Endometrium (tissue), 2 donors: ENCODE results near the gene ZBTB42.

ENCODE experiments used
- FAIRE-seq: peaks from 2 replicates; lab custom pipeline; 2012; peaks lifted over from hg19 to GRCh38; lab: Jason Lieb, UNC
- donor health status: control.
- donor health status: control.

ZBTB42 gene

DNA sequence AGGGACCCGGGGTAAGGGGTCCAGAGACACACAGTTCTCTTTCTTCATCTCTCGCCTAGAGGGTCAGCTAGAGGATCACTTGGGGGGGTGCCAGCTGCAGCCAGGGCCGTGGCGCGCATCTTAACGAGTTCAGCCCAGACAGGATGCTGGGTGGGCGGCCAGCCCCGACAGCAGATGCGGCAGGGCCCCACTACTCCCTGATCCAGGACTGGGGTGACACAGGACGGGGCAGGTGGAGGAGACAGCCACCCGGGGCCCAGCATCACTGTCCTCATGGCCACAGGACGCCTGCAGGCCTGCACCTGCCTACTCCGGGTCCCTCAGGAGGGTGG lies 18.1 kb upstream of the ZBTB42 start:
- no peak for FAIRE-seq

DNA sequence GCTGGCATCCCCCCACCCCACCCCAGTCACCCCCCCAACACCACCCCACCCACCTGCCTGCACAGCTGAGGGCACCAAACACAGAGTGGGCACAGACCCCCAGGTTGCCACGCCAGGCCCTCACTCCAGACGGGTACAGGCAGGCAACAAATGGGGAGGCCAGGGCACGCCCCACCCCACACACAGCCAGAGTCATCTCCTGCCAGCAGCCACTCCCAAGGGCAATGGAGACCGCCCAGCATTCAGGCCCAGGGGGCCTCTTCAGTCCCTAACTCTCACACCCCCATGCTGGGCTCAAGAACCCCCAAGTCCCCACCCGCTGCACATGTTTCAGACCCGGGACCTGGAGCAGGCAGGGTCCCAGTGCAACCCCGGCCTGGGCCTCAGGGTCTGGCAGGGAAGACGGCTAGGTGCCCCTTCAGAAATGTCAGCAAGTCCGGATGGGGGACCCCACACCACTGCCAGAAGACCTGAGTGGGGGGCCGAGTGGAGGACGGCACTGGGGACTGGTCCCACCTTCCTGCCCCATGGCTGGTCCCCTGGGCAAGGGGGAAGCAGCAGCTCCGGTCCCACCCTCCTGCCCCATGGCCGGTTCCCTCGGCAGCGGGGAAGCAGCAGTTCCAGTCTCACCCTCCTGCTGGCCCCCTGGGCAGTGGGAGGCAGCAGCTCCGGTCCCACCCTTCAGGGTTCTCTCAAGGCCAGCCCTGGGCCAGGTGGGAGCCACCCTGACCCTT lies 17.2 kb upstream of the ZBTB42 start:
- FAIRE-seq: no peak

DNA sequence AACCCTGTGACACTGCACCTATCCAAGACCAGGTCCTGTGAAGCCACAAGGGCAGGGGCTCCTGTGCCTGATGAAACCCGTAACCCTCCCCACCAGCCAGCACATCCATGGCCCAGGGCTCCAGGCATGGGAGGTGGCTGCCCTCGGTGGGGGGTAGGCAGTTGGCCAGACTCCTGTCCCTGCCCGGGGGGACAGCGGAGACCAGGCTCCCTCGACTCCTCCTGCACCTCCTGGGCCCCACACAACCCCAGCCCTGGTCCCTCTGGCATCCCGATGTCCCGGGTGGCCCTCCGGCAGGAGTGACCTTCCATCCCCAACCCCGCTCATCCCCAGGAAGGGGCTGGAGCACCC lies 16.7 kb upstream of the ZBTB42 start:
- FAIRE-seq: no peak

DNA sequence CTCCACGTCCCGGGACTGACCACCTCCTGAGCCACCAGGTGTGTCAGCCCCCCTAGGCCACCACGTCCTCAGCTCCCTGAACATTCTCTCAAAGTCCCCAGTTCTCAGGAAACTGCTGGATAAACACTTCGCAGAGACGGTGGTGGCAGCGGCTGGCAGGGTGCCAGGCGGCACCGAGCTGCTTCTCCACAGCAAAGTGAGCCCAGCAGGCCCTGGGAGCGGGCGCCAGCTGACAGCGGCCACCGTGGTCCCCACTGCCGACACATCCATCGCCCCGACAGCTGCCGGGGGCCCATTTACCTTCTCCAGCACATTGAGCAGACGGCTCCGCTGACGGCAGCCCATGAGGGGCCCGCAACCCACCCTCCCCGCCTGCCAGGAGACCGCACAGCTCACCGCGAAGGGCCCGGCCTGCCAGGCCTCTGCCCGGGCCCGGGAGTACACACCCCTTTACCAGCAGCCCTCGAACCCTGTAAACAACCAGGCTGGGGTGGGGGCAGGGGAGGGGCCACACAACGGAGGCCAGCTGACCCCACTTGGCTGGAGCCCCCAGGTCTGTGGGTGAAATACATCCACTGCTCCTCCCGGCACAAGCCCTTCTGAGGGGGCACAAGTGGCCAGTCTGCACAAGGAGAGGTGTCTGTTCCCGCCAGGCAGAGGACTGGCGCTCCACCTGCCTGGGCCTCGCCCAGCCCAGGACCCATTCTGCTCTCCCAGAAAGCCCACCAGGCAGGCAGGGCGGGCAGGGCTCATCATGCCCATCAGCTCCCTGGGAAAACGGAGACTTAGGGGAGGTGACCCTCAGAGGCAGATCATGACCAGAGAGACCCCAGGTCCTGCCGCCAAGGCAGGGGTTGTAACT lies 15.8 kb upstream of the ZBTB42 start:
- no peak for FAIRE-seq

DNA sequence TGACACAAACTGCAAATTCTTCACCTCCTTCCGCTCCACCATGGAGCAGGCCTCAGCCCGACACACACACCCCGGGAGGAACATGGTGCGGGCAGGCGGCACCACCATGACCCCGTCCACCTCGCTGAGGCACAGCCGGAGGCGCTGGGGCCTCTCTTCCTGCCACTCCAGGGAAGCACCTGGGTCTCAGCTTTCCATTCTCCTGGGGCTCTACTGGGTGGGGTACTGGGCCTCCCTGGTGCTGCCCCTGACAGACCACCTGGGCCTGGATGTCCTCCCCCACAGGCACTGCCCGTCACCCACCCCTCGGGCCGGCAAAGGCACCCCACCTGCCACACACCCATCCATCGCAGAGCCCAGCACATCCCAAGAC lies 15.2 kb upstream of the ZBTB42 start:
- no peak for FAIRE-seq

DNA sequence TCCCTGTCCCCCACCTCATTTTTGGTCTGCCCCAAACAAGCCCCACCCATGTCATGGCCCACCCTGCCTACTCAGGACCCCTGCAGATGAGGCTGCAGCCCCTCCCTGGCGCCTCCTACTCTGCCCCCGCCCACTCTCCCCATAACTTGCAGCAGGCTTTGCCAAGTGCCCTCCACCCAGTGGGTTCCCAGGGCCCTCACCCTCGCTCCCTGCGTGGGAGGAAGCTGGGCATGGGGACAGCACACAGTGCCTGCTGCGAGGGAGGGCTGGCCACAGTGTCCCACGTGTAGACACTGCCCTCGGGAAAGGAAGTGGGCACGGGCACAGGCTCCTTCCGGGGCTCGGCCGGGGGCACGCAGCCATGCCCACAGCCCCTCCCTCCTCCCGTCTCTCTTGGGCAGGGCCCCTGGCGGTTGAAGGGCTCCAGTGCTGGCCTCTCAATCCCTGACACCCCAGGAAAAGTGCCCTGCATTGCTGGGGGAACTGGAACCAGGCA lies 14.8 kb upstream of the ZBTB42 start:
- no peak for FAIRE-seq

DNA sequence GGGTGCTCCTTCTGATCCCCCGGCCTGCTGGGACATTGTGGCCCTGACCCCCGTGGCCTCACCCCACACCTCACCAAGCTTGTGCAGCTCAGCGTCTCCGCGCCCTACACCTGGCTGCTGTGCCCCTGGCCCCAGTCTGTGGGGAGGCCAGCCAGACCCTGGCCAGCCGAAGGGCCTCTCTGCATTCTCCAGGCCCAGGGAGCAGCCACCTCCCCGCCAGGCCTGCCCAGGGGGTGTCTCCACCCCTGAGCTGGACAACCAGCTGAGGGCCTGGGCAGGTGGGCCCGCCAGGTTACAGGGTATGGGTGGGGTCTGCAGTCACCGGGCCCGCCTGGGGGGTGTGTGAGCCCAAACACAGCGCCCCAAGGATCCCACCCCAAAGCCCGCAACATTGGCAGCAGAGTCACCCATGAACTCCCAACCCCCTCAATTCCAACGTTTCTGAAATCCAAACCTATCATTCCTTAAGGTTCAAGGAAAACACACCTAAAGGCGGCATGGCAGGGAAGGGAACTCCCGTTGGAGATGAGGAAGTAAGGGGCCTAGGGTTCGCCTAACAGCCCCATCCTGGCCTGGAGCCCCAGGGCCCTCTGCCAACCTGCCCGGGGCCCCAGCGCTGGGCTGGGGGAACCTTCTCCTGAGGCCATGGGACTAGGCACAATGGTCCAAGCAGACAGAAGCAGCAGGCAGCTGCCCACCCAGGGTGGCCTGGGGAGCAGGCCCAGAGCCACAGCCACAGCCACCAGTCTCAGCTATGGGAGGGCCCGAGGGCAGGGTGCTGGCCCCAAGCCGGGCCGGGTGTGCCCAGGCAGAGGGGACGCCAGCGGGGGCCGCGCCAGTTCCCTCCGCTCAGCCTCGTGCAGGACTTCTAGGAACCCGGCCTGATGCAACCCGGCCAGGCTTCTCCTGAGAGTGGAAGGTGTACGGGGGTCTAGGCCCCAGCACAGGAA lies 13.9 kb upstream of the ZBTB42 start:
- no peak for FAIRE-seq

DNA sequence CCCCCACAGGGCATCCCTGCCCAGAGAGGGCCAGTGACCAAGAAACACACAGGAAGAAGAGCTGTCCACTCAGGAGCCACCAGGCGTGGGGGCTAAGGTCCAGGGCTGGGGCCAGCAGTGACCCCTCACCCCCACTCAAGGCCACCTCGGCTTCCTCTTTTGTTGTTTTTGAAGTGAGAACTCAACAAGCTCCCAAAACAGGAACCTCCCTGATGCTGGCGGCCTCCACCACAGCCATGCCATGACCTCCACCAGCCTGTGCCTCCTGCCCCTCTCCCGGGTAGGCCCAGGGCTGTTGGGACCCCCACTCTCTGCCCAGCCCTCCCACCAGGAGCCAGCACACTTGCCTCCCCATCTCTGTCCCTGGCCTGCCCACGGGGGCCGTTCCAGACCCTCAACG lies 13.2 kb upstream of the ZBTB42 start:
- no peak for FAIRE-seq

DNA sequence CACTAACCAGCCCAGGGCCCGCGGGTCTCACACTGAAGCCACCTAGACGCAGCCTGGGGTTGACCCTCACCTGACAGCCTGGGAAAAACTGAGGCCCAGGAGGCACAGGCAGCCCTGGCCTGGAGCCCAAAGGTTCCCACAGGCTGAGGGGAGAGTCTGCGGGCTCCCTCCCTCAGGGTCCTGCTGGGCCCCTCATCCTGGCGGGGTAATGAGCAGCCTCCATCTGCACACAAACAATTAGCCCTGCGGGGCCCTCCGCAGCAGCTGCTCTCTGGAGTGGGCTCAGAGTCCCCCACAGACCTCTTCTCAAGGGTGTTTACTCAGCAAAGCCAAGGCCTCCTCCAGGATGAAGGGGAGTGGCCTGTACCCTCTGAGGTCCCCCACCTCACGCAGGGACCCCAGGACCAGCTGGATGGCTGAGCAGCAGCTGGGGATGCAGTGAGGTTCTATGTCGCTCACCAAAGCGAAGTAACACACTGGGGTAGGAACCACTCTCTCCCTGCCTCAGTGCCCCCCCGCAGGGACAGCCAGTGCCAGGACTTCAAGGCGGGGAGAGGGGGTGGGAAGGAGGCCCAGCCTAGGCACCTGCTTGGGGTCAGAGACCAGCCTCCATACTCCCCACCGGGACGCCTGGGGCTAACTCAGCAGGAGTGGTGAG lies 12.6 kb upstream of the ZBTB42 start:
- no peak for FAIRE-seq

DNA sequence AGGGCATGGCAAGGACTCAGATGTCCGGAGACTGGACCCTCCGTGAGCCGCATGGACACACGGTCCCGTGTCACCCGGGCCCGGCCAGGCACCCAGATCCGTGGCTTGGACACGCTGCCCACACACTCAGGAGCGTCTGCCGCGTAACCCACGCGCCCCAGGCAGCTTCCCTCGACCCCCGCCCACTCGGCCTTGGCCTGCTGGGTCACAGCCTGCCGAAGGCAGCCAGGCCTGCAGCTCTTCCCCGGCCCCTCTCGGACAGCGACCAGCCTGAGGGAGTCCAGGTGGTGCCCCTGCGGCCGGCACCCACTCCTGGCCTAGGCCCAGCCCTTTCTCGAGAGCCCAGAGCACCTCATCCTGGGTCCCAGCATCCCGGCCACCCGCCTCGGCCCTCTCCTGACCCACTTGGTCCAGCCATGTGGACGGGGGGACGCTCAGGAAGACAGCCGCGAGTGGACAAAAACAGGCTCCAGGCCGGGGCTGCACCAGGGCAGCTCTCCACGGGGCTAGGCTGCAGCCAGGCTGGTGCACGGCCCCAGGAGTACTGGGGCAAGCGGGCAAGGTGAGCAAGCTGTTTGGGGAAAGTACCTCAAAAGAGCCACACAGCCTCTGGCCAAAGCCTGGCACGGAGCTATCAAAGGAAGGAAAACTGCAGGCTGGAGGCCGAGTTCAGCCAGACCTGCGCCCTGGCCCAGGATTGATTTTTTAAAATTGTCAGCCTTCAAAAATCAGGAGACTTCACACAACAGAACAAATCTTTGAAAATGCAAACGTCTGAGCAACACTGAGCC lies 11.8 kb upstream of the ZBTB42 start:
- no peak for FAIRE-seq

DNA sequence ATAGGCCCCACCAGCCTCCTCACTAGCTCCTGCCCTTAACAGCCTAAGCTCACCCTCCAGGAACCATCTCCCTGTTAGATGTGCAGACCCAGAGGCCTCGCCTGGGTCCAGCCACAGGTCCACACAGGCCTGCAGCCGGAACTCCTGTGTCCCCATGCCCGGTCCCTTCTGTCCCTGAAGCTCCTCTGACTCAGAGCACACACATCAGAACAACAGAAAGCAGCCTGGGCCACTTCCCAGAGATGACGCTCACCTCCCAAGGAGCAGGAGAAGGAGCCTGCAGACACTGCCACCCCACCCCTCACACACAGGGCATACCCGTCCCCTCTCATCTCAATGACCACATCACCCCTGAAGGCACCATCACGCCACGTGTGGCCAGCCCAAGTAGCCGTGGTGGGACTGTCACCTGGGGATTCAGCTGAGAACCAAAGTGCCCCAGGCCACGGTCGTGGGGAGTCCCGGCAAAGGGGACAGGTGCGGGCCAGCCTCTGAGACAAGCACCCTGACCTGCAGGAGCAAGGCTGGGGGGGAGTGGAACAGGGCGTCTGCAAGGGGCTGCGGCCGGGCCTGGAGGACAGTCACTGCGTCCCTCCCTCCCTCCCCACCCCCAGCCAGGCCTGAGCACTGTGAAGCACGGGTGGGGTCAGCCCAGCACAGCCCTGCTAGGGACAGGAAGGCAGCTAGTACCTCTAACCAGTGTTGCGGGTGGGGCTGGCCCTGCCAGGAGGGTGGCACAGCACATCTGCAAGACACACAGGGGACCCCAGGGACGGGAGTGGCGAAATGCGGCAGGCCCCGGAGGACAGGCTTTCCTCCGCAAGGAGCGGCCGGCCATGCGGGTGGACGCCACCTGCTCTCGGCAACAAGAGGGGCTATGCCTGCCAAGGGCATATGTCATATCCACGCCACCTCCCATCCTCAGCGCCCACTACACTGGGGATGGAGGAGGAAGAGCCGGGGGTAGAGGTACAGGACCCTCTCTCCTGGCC lies 10.9 kb upstream of the ZBTB42 start:
- no peak for FAIRE-seq

DNA sequence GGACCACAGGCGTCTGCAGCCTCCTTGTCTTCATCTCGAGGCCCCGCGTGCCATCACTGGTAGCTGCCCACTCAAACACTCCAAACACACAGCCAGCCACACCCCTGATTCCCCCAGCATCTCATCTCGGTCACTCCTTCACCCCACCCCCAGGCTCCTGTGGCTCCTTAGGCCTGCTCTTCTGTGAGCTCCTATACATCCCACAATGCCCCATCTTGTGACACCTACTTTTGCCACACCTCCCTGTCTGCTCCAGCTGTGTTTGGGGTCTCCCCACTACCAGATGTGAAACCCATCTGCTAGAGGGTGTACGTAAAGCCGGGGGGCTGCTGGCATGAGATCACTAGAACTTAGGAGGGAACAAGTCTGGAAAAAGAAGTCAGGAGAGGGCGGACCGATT lies 9.5 kb upstream of the ZBTB42 start:
- no peak for FAIRE-seq

DNA sequence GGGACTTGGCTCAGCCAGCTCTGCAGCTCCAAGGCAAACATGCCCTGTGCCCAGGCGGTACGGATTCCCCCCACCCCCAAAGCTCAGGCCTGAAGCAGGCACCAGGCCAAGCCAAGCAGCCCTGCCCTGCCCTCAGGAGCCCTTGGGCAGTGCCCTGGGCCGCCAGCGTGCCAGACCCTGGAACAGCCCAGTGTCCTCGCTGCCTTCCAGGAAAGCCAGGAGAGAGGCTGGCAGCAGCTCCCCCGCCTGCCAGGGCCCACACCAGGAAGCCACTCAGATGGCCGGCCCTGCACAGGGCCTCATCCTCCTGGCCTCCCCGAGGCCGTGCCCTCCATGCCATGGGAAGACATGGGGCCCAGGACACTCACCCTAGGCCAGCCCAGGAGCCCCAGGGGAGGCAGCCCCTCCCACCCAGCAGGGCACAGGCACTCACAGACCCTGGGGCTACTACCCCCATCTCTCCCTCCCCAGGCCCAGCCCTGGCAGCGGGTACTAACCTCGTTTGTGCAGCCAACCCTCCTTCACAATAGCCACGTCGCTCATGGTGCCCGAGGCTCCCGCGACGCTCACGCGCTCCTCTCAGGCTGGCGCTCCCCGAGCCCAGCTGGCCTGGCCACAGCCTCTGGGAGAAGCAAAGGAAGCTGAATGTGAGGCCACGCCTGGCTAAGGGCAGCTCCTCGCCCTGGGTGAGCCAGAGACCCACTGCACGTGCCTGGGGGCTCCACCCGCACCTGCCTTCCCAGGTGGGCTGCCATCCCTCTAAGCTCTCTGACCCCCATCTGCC lies 8.6 kb upstream of the ZBTB42 start:
- FAIRE-seq: no peak

DNA sequence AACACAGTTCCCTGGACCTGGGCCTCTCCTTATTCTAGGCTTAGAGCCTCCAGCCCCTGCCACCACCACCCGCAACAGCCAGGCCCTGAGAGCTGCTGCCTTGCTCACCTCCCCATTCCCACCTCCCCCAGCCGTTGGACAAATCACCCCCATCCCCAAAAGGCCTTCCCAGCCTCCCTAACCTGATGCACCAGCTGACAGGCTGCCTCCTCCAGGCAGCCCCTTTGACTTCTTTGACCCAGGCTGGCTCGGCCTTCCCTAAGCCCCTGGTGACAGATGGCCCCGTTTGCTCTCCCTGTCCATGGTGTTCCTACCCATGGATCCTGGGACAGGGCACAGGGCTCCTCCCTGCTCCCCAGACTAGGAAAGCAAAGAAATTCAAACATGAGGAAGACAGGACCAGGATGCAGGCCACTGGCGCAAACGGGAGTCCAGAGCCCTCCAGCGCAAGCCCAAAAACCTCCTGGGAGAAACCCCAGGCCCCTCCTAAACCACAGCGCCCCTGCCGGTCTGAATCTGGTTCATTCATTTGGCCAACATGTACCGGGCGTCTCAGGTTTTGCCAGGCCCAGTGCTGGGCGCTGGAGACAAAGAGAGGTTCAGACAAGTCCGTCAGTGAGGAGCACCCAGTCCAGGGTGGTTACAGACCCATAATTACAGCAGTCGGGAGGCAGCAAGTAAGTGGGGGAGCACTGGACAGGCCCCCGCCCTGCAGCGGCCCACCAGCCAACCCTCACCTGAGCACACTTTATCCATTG lies 7.8 kb upstream of the ZBTB42 start:
- no peak for FAIRE-seq

DNA sequence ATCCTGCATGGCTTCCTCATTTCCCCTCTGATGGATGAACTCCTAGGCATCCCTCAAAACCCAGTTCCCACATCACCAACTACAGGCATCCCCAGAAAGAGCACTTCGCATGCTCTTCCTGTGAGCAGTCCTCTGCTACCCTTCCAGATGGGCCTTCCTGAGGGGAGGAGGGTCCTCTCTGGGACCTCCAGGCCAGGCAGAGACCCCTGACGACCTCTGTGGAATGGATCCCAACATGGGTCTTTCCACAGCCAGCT lies 7.3 kb upstream of the ZBTB42 start:
- FAIRE-seq: no peak

DNA sequence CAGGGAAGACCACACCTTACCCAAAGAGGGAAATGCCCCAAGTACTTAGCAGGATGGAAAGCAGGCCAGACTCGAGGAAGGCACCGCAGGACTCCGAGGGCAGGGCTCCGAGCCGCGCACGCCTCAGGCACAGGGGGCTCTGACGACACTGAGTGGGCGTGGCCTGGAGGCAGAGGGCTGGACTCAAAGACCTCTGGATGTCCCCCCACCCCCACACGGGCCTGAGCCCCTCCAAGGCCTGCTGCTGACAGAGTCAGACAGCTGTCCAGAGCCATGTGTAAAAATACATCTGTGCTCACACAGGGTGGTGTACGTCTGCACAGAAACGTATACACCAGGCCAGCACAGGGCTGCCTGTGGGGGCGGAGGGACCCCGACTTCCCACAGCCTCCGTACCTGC lies 6.8 kb upstream of the ZBTB42 start:
- no peak for FAIRE-seq

DNA sequence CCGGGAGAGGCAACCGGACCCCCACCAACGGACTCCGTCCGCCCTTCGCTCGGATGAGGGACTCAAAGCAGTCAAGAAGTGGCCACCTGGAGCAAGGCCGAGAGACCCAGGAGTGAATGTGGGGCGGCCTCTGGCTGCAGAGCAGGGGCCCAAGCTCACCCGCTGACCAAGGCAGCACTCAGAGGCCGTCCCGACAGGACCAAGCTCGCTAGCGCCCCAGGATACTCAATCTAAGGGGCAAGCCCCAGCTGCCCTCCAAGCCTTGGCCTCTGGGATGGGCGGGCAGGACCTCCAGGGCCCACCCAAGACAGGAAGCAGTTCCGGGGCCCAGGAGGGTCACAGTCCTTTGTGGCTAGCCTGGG lies 6.3 kb upstream of the ZBTB42 start:
- no peak for FAIRE-seq

DNA sequence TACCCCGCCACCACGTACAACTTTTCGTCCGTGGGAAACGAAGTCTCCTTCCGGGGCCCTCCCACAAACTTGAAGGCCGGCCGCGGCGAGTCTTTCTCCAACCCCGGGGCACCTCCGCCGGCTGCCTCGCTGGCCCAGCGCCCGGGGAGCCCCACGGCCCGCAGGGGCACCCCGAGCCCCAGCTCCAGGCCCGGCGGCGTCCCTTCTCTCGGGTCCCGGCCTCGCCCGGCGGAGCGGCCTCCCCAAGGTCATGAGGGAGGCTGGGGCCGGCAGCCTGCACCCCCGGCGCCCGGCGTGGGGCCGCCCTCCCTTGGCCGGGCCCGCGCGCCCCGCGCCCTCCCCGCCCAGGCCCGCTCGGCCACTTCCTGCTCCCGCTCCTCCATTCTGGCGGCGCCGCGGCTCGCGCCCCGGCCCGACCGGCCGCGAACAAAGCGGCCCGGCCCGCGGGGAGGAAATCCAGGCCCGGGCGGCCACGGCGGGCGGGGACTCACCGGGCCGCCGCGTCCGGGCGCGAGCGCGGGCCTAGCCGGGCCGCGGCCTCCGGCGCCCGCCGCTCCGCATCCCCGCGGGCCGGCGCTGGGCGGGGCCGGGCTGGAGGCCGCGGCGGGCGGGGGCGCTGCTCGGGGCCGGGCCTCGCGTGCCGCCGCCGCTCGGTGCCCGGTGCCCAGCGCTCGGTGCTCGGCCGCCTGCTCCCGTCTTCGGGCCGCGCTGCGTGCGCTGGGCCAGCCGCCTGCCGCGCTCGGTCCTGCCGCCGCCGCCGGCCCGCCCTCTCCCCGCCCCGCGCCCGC lies 5.7 kb upstream of the ZBTB42 start, which contains the start of gene AKT1:
Gene AKT1 (minus strand): TSS at position 756 of the 788 bp plus-strand sequence. CDS start 3,105 bp downstream, outside the sequence.
- FAIRE-seq: no peak
